ENCODE results near the gene CAMK1. TPM values are rescaled to one million over a fixed set of nuclear protein-coding genes. Genes with fewer than 3 reads are reported as not detected.
A peak's percentile ranks its signal among the peaks of the same experiment; 100 is the strongest.

CAMK1 gene
- total RNA-seq, 2 experiments from 2014 or later = 24.8 to 25.7 TPM

- peaks cover 32% of the 10 kb centered on the region for H3K36me3 Mint-ChIP-seq
Observed at GRCh38 chr3:9746330-9746729, 23.4 kb downstream of the CAMK1 start.

GRCh38 chr3:9745521-9745920, 24.2 kb downstream of the CAMK1 start:
- Mint-ChIP-seq H3K27ac (no peak overlapping the region), H3K4me3 (no peak overlapping the region), H3K27me3 (no peaks in the 10 kb centered on the region), H3K9me3 (no peaks in the 10 kb centered on the region), H3K36me3 (peaks cover 25% of the 10 kb centered on the region), H3K4me1 (peaks cover 16% of the 10 kb centered on the region)
- DNase-seq = no peak

More at GRCh38 chr3:9746330-9746729, 23.4 kb downstream of the CAMK1 start:
- no peaks in the 10 kb centered on the region for H3K9me3 Mint-ChIP-seq
- H3K4me1 Mint-ChIP-seq = peaks cover 17% of the 10 kb centered on the region
- DNase-seq = peak; percentile 26
- peak overlapping the region; percentile 60 for H3K27ac Mint-ChIP-seq
- H3K4me3 Mint-ChIP-seq = no peak overlapping the region
- H3K27me3 Mint-ChIP-seq = no peaks in the 10 kb centered on the region

GRCh38 chr3:9744162-9744561, 25.6 kb downstream of the CAMK1 start:
- Mint-ChIP-seq H3K27ac (no peak overlapping the region), H3K4me3 (no peak overlapping the region), H3K9me3 (no peaks in the 10 kb centered on the region), H3K27me3 (no peaks in the 10 kb centered on the region), H3K36me3 (peaks cover 18% of the 10 kb centered on the region), H3K4me1 (peaks cover 9% of the 10 kb centered on the region)
- no peak for DNase-seq

- no peak overlapping the region for H3K4me3 Mint-ChIP-seq
- H3K36me3 Mint-ChIP-seq = peaks cover 12% of the 10 kb centered on the region
- H3K27me3 Mint-ChIP-seq = no peaks in the 10 kb centered on the region
- H3K9me3 Mint-ChIP-seq = no peaks in the 10 kb centered on the region
- no peak overlapping the region for H3K27ac Mint-ChIP-seq
- no peak for DNase-seq
- H3K4me1 Mint-ChIP-seq = peaks cover 8% of the 10 kb centered on the region
Observed at GRCh38 chr3:9743548-9743947, 26.2 kb downstream of the CAMK1 start.

GRCh38 chr3:9742560-9742959, 27.2 kb downstream of the CAMK1 start:
- no peak for DNase-seq
- Mint-ChIP-seq H3K27ac (no peak overlapping the region), H3K4me3 (no peak overlapping the region), H3K36me3 (peaks cover 8% of the 10 kb centered on the region), H3K27me3 (no peaks in the 10 kb centered on the region), H3K4me1 (peaks cover 7% of the 10 kb centered on the region), H3K9me3 (no peaks in the 10 kb centered on the region)

GRCh38 chr3:9739181-9739580, 30.6 kb downstream of the CAMK1 start:
- H3K4me1 Mint-ChIP-seq = peaks cover 23% of the 10 kb centered on the region
- H3K9me3 Mint-ChIP-seq = no peaks in the 10 kb centered on the region
- no peak overlapping the region for H3K4me3 Mint-ChIP-seq
- no peak for DNase-seq
- H3K27me3 Mint-ChIP-seq = no peaks in the 10 kb centered on the region
- H3K27ac Mint-ChIP-seq = no peak overlapping the region
- H3K36me3 Mint-ChIP-seq = peaks cover 16% of the 10 kb centered on the region

GRCh38 chr3:9736831-9737230, 32.9 kb downstream of the CAMK1 start:
- no peaks in the 10 kb centered on the region for H3K9me3 Mint-ChIP-seq
- peak overlapping the region; percentile 3 for H3K27ac Mint-ChIP-seq
- H3K4me3 Mint-ChIP-seq = no peak overlapping the region
- no peaks in the 10 kb centered on the region for H3K27me3 Mint-ChIP-seq
- no peak for DNase-seq
- H3K4me1 Mint-ChIP-seq = peaks cover 42% of the 10 kb centered on the region
- peaks cover 29% of the 10 kb centered on the region for H3K36me3 Mint-ChIP-seq

- no peaks in the 10 kb centered on the region for H3K27me3 Mint-ChIP-seq
- no peak for DNase-seq
Observed at GRCh38 chr3:9732740-9733115, 37.0 kb downstream of the CAMK1 start.

GRCh38 chr3:9732080-9732739, 37.5 kb downstream of the CAMK1 start:
- Mint-ChIP-seq H3K9me3 (no peaks in the 10 kb centered on the region), H3K36me3 (peaks cover 28% of the 10 kb centered on the region), H3K27me3 (no peaks in the 10 kb centered on the region), H3K4me1 (peaks cover 52% of the 10 kb centered on the region), H3K27ac (peak overlapping the region; percentile 89), H3K4me3 (peak overlapping the region; percentile 99)
- peak; percentile 58 for DNase-seq

More at GRCh38 chr3:9732740-9733115, 37.0 kb downstream of the CAMK1 start:
- Mint-ChIP-seq H3K9me3 (no peaks in the 10 kb centered on the region), H3K27ac (peak overlapping the region; percentile 89), H3K36me3 (peaks cover 28% of the 10 kb centered on the region), H3K4me3 (peak overlapping the region; percentile 99), H3K4me1 (peaks cover 49% of the 10 kb centered on the region)

- peak; percentile 99 for DNase-seq
- H3K9me3 Mint-ChIP-seq = no peaks in the 10 kb centered on the region
- peak within 1 kb of the TSS; percentile 99 for H3K4me3 Mint-ChIP-seq
- H3K36me3 Mint-ChIP-seq = peaks cover 25% of the 10 kb centered on the region
- peak within 1 kb of the TSS; percentile 98 for H3K27ac Mint-ChIP-seq
- H3K27me3 Mint-ChIP-seq = no peaks in the 10 kb centered on the region
- H3K4me1 Mint-ChIP-seq = peaks cover 52% of the 10 kb centered on the region
Observed at GRCh38 chr3:9731206-9732079, 38.3 kb downstream of the CAMK1 start, which contains the start of gene BRPF1. BRPF1 (plus strand) TSS chr3:9731735; CDS start chr3:9734141, 2,406 bp downstream.

GRCh38 chr3:9730657-9731205, 39.0 kb downstream of the CAMK1 start:
- Mint-ChIP-seq H3K4me1 (peaks cover 49% of the 10 kb centered on the region), H3K27me3 (no peaks in the 10 kb centered on the region), H3K27ac (peak overlapping the region; percentile 98), H3K9me3 (no peaks in the 10 kb centered on the region), H3K4me3 (peak overlapping the region; percentile 94), H3K36me3 (peaks cover 21% of the 10 kb centered on the region)
- no peak for DNase-seq

GRCh38 chr3:9729419-9729818, 40.3 kb downstream of the CAMK1 start:
- H3K4me1 Mint-ChIP-seq = peaks cover 42% of the 10 kb centered on the region
- no peak overlapping the region for H3K4me3 Mint-ChIP-seq
- H3K9me3 Mint-ChIP-seq = no peaks in the 10 kb centered on the region
- no peak overlapping the region for H3K27ac Mint-ChIP-seq
- no peak for DNase-seq
- no peaks in the 10 kb centered on the region for H3K27me3 Mint-ChIP-seq
- H3K36me3 Mint-ChIP-seq = peaks cover 16% of the 10 kb centered on the region

GRCh38 chr3:9727743-9728142, 42.0 kb downstream of the CAMK1 start:
- no peaks in the 10 kb centered on the region for H3K27me3 Mint-ChIP-seq
- peaks cover 26% of the 10 kb centered on the region for H3K4me1 Mint-ChIP-seq
- H3K4me3 Mint-ChIP-seq = no peak overlapping the region
- H3K9me3 Mint-ChIP-seq = no peaks in the 10 kb centered on the region
- no peak for DNase-seq
- H3K36me3 Mint-ChIP-seq = peaks cover 4% of the 10 kb centered on the region
- H3K27ac Mint-ChIP-seq = peak overlapping the region; percentile 16

GRCh38 chr3:9727041-9727595, 42.6 kb downstream of the CAMK1 start:
- Mint-ChIP-seq H3K36me3 (no peaks in the 10 kb centered on the region), H3K4me1 (peaks cover 21% of the 10 kb centered on the region), H3K4me3 (peak overlapping the region; percentile 58), H3K27ac (peak overlapping the region; percentile 16), H3K27me3 (no peaks in the 10 kb centered on the region), H3K9me3 (no peaks in the 10 kb centered on the region)
- peak; percentile 63 for DNase-seq
